Epithelial cell of prostate (primary cell): ENCODE results near the gene UCK1.

ENCODE experiments used
- DNase-seq: peaks from one replicate; pipeline ENCODE4 v3.0.0-alpha.2; 2011; ENCODE audit warnings: low read depth, low spot score
- H3K27ac ChIP-seq: fragments of 450-650 bp; 2 replicates; pipeline ENCODE4 v1.5.1; 2017; ENCODE audit warnings: mild to moderate bottlenecking

UCK1 gene

DNA sequence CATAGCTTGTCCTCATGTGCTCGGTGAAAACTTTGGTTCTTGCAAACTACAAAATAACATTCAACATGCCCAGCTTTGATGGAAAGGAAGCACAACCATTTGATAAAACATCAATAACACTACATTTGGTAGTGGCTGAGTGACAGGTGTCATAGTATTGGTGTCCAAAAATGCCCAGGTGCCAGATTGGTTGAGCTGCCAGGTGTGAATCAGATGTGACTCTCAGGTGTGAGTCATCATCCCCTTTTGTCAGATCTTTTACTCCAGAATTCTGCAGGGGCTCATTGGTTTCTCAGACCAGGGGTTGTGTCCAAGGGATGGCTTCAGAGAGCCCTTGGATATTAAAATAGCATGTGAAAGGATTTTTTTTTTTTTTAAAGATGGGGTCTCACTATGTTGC is 50.8 kb downstream of the UCK1 start:
- DNase-seq = no peak
- no peak overlapping the region for H3K27ac ChIP-seq

DNA sequence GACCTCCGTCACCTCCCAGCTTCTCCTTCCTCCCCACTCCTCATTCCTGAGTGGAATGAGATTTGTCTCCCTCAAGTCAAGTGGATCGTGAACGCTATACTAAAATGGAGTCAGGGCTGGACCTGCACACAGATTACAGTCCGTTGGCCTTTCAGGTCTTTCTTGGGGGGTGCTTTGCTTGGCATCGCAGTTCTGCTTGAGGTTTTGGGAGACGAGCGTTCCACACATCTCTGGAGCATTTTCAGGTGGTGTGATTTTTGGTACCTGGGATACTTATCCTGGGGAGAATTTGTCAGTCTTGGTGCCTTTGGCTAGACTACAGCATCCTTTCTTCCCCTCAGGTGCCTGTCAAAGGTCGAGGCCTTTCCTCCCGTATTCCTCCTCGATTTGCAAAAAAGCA is 52.2 kb downstream of the UCK1 start:
- H3K27ac ChIP-seq = no peak overlapping the region
- DNase-seq = no peak

DNA sequence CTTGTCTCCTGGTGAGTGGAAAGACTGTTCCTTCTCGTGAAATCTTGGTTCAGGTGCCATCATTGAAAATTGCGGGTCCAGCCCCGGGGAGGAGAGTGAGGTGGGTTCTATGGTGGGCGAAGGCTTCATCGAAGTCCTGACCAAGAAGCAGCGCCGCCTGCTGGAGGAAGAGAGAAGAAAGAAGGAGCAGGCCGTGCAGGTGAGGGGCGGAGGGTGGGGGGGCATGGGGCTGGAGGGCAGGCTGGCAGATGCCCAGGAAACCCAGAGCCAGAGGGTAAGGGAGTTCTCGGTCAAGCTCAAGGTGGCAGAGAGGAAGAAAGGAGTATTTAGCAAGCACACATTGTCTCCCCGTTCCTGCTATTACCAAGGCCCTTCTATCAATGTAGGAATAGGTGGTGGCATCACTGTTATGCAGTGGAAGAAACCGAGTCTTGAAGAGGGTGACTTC is 52.6 kb downstream of the UCK1 start:
- no peak overlapping the region for H3K27ac ChIP-seq
- DNase-seq = no peak

DNA sequence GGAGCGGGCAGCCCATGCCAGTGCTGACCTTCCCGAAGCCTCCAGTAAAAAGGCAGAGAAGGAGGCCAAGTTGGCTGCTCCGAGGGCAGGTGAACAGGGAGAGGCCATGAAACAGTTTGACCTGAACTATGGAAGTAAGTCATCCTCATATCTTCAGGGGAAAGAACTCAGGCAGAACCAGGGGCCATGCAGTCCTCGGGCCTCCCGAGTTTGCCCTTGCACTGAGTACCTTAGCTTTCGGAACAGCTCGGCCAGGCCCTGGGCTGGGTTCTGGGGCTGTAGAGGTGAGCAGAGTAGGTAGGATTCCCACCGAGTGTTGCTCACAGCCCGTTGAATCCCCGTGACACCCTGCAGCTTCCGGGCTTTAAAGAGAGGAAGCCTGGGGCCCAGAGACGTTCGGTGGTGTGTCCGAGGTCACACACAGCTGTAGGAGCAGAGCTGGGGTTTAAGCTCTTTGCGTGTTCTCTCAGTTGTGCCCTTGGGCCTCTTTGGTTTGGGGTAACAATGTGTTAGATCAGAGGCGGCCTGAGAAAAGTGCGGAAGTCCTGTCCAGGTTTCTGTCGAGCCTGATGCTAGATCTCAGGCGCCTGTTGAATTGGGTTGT is 53.1 kb downstream of the UCK1 start:
- no peak overlapping the region for H3K27ac ChIP-seq
- no peak for DNase-seq

DNA sequence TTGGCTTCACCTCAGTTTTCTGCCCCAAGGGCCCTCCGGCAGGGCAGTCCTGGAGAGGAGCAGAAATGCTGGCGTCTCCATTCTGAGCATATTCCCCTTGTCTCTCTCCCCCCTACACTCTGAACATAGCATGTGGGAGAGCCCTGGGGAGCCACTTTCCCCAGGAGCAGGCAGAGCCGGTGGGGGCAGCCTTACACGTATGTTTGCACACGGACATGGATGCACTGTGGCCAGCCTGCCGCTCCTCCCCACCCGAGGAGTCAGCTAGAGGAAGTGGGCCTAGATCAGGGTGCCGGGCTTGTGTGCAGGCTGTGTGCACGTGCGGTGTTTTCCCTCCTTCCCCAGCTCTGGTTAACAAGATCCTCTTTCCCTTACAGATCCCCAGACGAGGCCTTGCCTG is 53.7 kb downstream of the UCK1 start:
- no peak overlapping the region for H3K27ac ChIP-seq
- no peak for DNase-seq

DNA sequence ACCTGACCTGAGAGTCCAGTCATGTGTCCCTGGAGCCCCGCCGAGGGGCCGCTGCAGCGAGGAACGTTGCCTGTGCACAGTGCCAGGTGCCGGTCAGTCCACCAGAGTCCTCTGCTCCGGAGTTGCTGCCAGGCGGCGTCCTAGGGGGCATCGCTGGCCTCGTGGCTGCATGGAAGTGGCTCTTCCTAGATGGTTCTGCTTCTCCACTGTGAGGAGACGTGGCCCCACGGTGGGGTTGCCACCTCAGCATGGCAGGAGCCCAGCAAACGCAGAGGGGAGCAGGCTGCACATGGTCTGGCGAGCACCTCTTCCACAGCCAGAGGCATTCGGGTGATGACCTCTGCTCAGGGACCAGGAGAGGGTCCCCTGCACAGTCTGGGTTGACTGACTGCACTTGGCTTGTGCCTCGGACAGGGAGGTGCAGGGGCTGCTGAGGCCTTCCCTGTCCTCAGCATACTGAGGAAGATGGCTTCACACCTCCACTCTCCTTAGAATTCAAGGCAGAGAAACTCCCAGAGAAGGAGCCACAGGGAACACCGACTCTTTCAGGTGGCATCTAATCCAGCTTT is 54.2 kb downstream of the UCK1 start:
- H3K27ac ChIP-seq = no peak overlapping the region
- no peak for DNase-seq

DNA sequence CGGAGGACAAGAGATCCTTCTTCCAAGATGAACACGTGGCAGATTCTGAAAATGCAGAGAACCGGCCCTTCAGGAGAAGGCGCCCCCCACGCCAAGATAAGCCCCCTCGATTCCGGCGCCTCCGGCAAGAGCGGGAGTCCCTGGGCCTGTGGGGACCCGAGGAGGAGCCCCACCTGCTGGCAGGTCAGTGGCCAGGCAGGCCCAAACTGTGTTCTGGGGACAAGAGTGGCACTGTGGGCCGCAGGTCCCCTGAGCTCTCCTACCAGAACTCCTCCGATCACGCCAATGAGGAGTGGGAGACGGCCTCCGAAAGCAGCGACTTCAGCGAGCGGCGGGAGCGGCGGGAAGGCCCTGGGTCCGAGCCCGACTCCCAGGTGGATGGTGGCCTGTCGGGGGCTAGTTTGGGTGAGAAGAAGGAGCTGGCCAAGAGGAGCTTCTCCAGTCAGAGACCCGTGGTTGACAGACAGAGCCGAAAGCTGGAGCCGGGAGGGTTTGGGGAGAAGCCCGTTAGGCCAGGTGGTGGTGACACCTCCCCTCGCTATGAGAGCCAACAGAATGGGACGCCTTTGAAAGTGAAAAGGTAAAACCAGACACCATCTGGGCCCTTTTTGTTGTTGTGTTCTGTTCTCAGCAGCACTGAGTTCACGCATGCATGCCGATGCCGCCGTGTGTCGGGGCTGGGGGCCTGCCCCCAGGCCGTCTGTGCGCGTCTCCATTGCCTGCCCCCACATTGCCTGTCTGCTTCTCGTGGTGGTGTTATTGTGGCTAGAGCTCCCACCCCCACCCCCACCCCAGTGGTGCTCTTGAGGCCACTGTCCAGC is 54.9 kb downstream of the UCK1 start:
- no peak for DNase-seq
- no peak overlapping the region for H3K27ac ChIP-seq

DNA sequence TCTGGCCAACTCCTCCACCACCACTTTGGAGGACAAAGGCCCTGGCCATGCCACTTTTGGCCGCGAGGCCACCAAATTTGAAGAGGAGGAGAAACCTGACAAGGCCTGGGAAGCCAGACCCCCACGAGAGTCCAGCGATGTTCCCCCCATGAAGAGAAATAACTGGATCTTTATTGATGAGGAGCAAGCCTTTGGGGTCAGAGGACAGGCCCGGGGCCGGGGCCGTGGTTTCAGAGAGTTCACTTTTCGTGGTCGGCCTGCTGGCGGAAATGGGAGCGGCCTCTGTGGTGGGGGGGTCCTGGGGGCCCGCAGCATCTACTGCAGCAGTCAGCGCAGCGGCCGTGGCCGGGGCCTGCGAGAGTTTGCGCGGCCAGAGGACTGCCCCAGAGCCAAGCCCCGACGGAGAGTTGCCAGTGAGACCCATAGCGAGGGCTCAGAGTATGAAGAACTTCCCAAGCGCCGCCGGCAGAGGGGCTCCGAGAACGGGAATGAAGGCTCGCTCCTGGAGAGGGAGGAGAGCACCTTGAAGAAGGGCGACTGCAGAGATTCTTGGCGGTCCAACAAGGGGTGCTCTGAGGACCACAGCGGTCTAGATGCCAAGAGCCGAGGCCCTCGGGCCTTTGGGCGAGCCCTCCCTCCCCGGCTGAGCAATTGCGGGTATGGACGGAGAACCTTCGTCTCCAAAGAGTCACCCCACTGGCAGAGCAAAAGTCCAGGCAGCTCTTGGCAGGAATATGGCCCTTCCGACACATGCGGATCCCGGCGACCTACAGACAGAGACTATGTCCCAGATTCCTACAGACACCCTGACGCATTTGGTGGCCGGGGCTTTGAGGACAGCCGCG is 55.7 kb downstream of the UCK1 start:
- DNase-seq = no peak

DNA sequence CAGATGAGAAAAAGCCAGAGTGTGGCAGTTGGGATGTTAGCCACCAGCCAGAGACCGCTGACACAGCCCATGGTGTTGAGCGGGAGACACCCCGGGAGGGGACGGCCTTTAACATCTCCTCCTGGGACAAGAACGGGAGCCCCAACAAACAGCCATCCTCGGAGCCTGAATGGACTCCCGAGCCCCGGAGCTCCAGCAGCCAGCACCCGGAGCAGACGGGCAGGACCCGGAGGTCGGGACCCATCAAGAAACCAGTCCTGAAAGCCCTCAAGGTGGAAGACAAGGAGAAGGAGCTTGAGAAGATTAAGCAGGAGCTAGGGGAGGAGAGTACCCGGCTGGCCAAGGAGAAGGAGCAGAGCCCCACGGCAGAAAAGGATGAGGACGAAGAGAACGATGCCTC is 56.4 kb downstream of the UCK1 start:
- no peak overlapping the region for H3K27ac ChIP-seq

More for the DNA sequence above, 55.7 kb downstream of the UCK1 start:
- no peak overlapping the region for H3K27ac ChIP-seq

DNA sequence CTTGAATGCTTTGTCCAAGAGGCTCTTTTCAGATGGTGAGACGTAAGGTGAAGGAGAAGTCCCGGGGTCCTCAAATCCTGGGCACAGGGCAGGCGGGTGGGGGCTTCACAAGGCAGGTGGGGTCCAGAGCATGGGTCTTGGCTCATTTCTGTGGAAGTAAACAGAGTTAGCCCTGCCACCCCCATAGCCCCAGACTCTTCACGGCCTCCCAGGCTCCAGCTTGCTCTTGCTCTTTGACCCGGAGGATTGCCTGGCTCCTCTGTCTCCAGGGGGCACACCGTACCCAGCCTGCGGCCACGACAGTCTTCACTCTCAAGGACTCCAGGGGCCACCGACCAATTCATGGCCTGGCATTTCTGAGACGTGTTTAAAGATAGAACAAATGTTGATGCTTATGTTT is 57.2 kb downstream of the UCK1 start:
- no peak overlapping the region for H3K27ac ChIP-seq
- no peak for DNase-seq

More for the DNA sequence above, 56.4 kb downstream of the UCK1 start:
- DNase-seq = no peak
